ENCODE results near the gene SHF.

- TF ChIP-seq, protein P1, sequence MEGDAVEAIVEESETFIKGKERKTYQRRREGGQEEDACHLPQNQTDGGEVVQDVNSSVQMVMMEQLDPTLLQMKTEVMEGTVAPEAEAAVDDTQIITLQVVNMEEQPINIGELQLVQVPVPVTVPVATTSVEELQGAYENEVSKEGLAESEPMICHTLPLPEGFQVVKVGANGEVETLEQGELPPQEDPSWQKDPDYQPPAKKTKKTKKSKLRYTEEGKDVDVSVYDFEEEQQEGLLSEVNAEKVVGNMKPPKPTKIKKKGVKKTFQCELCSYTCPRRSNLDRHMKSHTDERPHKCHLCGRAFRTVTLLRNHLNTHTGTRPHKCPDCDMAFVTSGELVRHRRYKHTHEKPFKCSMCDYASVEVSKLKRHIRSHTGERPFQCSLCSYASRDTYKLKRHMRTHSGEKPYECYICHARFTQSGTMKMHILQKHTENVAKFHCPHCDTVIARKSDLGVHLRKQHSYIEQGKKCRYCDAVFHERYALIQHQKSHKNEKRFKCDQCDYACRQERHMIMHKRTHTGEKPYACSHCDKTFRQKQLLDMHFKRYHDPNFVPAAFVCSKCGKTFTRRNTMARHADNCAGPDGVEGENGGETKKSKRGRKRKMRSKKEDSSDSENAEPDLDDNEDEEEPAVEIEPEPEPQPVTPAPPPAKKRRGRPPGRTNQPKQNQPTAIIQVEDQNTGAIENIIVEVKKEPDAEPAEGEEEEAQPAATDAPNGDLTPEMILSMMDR (conservative IDR thresholded peaks at IDR 0.05; ENCODE audit: low read depth, low read length) = no peak
- TF ChIP-seq EZH2 (IDR thresholded peaks at IDR 0.05; ENCODE audit: borderline replicate concordance, low read depth, low read length, poor library complexity, severe bottlenecking) = no peak
These were observed 1.6 kb downstream of the SHF start for GRCh38 chr15:45185903-45186770.
